ENCODE measurements around the gene CD28.

CD28 gene

DNA sequence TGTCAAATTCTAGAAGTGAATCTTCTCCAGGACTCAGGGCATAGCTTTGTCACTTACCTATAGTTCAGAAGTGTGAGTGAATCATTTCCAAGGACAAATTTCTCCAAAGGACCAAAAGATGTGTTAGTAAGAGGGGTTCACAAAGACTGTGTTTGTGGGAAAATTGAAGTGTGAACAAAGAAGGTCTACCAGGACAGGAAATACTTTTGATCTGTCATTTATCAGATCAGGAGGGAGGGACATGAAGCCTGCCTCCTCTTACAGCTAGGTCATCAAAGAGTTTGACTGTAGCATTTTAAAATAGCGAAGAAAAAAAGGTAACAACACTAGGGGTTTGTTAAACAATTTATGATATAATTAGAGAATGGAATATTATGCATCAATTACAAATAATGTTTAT is 2.0 kb upstream of the CD28 start:
- DNase-seq (ENCODE audit: low read depth) = no peak
- TF ChIP-seq, protein P1, sequence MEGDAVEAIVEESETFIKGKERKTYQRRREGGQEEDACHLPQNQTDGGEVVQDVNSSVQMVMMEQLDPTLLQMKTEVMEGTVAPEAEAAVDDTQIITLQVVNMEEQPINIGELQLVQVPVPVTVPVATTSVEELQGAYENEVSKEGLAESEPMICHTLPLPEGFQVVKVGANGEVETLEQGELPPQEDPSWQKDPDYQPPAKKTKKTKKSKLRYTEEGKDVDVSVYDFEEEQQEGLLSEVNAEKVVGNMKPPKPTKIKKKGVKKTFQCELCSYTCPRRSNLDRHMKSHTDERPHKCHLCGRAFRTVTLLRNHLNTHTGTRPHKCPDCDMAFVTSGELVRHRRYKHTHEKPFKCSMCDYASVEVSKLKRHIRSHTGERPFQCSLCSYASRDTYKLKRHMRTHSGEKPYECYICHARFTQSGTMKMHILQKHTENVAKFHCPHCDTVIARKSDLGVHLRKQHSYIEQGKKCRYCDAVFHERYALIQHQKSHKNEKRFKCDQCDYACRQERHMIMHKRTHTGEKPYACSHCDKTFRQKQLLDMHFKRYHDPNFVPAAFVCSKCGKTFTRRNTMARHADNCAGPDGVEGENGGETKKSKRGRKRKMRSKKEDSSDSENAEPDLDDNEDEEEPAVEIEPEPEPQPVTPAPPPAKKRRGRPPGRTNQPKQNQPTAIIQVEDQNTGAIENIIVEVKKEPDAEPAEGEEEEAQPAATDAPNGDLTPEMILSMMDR (conservative IDR thresholded peaks at IDR 0.05; ENCODE audit: low read depth, low read length) = no peak

DNA sequence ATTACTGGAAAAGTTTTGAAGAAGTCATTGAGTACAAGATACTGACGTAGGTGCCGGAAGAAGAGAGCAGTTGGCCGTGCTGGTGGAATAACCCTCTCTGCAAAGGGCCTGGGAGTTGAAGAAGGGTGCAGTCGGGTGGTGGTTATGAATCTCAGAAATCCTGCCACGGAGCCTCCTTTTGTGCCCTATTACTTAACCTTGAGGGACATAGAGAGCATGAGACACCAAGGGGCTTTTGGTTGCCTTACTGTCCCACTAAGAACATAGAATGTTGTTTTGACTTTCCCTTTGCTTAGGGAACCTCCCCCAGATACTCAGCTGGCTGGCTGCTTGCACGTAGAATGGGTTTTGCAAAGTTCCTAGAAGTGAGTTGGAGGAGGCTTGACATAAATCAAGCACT is 1.3 kb upstream of the CD28 start:
- DNase-seq (ENCODE audit: low read depth) = no peak
- H3K4me3 ChIP-seq (ENCODE audit: low read length) = no peak overlapping the region
- TF ChIP-seq, protein P1 (conservative IDR thresholded peaks at IDR 0.05; ENCODE audit: low read depth, low read length) = no peak

More for the DNA sequence above, 2.0 kb upstream of the CD28 start:
- H3K4me3 ChIP-seq (ENCODE audit: low read length) = no peak overlapping the region

DNA sequence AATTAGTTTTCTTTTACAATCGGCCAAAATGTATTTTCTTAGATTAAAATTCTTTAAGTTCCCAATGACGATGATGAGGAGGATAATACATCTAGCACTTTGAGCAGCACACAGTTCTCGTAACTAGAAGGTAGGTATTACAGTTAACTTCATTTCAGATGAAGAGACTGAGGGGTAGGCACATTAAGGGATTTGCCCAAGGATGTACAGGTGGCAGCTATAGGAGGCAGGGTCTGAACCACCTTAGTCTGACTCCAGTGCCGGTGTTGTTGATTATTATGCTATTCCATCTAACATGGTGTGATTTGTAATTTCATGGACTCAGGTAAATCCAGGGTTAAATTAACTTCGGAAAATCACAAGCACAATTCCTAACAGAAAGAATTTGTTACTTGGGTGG is 1.1 kb downstream of the CD28 start:
- H3K4me3 ChIP-seq (ENCODE audit: low read length) = no peak overlapping the region
- TF ChIP-seq, protein P1 (conservative IDR thresholded peaks at IDR 0.05; ENCODE audit: low read depth, low read length) = no peak
- no peak for DNase-seq (ENCODE audit: low read depth)

DNA sequence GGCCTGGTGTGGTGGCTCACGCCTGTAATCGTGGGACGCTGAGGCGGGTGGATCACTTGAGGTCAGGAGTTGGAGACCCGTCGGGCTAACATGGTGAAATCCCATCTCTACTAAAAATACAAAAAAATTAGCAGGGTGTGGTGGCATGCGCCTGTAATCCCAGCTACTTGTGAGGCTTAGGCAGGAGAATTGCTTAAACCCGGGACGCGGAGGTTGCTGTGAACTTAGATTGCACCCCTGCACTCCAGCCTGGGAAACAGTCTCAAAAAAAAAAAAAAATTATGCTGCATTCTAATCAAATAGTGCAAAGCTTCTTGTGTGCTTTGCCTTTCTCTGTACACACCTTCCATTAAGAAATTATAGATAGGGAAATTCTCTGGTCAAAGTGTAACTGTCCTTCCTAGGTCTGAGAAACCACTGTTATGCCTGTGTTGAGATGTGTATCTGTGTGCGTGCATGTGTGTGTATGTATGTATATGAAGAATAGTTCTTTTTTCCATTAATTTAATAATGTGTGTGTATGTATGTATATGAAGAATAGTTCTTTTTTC is 2.5 kb downstream of the CD28 start:
- H3K4me3 ChIP-seq (ENCODE audit: low read length) = no peak overlapping the region
- TF ChIP-seq, protein P1 (conservative IDR thresholded peaks at IDR 0.05; ENCODE audit: low read depth, low read length) = no peak
- DNase-seq (ENCODE audit: low read depth) = no peak

DNA sequence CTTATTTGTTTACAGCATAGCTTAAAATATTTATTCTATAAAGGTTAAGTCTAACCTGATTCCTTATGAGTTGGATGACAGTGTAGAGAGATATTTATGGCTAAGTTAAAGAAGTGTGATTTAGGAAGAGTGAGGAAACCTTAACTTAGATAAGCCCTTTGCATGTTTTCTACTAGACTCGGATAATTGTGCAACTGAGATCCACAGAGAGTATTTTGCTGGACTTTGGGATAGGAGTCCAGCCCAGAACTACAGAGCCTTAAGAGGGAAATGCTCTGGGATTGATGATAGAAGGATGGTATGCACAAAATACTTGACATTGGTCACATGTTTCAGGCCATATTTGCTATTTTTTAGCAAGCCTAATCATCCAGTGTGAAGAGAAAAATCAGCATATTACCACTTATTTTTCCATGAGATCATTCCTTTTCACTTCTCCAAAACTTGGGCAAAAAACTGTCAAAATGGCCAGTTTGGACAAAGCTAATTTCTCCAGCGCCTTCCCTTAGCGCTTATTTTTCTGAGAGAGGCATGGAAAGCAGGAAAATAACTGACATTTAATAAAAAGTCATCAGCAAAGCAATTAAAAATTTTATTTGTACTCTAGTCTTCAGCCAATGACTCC is 3.1 kb downstream of the CD28 start:
- H3K4me3 ChIP-seq (ENCODE audit: low read length) = no peak overlapping the region
- DNase-seq (ENCODE audit: low read depth) = no peak
- TF ChIP-seq, protein P1 (conservative IDR thresholded peaks at IDR 0.05; ENCODE audit: low read depth, low read length) = no peak

DNA sequence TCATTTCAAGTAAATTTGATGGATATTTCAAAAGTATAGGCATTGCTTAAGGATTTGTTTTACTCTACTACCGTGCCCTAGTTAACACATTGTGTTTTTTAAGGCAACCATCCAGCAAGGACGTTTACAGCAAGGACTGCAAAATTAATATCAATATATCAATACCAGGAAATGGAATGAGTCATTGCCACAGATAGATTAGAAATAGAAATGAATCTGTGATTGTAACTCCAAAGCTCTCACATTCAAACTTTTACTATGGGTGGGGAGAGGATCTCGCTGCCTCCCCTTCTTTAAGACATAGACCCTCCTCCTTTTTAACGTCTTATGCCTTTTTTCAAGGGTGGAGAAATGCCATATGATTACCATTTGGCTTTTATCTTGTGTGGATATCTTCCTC is 3.8 kb downstream of the CD28 start:
- H3K4me3 ChIP-seq (ENCODE audit: low read length) = no peak overlapping the region
- DNase-seq (ENCODE audit: low read depth) = no peak
- TF ChIP-seq, protein P1 (conservative IDR thresholded peaks at IDR 0.05; ENCODE audit: low read depth, low read length) = no peak

DNA sequence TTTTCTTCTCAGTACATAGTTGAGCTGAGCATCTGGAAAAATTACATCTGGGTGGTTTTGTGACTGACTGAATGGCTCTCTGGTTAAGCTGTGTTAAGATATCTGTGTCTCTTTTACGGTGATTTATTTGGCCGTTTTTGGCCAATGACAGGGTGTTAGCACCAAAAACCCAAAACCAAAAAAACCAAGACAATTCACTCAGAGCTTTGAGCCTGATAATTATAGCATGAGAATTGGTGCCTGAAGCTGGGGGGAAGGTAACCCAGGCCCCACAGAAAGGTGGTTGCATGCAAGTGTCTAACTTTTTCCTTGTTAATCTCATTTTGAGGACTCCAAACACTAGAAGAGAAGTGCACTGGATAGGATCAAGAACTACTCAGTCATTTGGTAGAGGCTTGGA is 4.5 kb downstream of the CD28 start:
- no peak for DNase-seq (ENCODE audit: low read depth)
- TF ChIP-seq, protein P1 (conservative IDR thresholded peaks at IDR 0.05; ENCODE audit: low read depth, low read length) = no peak
- H3K4me3 ChIP-seq (ENCODE audit: low read length) = no peak overlapping the region

Measured in retinal pigment epithelial cell (primary cell).